ENCODE results near the gene ADIG.

ADIG gene

GRCh38 chr20:38633577-38634093, 52.6 kb downstream of the ADIG start:
- DNase-seq (ENCODE audit: low read depth in 3 of 3): peak; percentile 36 to 59 (median 48)

GRCh38 chr20:38635721-38636288, 54.8 kb downstream of the ADIG start:
- DNase-seq (ENCODE audit: low read depth in 3 of 3): no peak

Data from stimulated activated CD4-positive, alpha-beta T cell treated with anti-CD3 and anti-CD28 coated beads, TNF-alpha, amount 100 ng/mL, for 24 hours (primary cell).